Measurements from ENCODE around the gene CREB5.
A peak's percentile ranks its signal among the peaks of the same experiment; 100 is the strongest.

Gene CREB5

DNA sequence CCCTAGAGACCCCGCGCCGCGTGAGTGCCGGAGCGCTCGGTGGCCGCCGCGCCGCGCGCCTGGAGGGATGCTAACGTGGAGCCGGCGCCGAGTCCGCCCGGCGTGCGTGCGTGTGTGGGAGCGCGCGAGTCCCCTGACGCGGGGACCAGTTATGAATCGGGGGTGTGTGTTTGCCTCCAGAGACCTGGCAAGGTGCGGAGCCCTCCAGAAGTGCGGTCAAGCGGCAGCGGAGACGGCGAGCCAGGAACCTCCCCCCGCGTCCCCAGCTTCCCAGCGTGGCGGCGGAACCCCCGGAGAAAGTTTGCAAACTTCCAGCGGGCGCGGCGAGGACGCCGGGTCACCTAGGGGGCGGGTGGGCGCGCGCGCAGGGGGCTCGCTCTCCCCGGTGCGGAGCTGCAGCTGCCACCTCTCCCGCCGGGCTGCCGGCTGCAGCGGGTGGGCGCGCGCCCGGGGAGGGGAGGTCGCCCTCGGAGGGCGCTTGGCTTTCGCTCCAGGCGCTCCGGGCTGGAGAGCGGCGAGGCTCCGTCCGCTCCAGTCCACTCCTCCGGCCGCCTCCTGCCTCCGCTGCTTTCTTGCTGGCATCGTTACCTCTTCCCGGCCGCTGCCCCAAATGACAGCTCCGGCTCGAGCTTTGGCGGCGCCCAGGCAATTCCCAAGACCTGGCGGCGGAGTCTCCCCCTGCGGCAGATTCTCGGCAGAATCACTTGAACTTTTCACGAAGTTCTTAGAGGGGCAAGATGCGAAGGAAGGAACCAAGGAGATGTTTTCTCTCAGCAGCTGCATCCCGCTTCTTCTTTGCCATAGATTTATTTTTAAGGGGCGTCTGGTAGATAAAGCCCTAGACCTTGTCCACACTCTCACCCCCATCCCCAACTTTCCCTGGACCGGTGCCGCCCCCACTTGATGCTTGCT lies 2.3 kb upstream of the CREB5 start:
- H2AFZ ChIP-seq (ENCODE audit: low read length), result peak overlapping the region; percentile 93
- H3K9me3 ChIP-seq (ENCODE audit: insufficient read depth, low read depth, low read length), result no peaks in the 10 kb centered on the region
- H3K27me3 ChIP-seq (ENCODE audit: insufficient read depth, low read length, poor library complexity, severe bottlenecking), result peaks cover 18% of the 10 kb centered on the region
- peak overlapping the region; percentile 99 for H3K4me2 ChIP-seq (ENCODE audit: low read depth, low read length, poor library complexity, severe bottlenecking)
- H3K9me2 ChIP-seq (replicated peaks; ENCODE audit: low read depth, low read length), result no peaks in the 10 kb centered on the region
- H3F3A ChIP-seq (ENCODE audit: low read depth), result 0 out of 2 replicates have a peak, but pooled peaks cover 4% of the 10 kb centered on the region
- peak overlapping the region; percentile 34 for H3K9ac ChIP-seq (ENCODE audit: low read depth, low read length, poor library complexity, severe bottlenecking)
- no peaks in the 10 kb centered on the region for H3K36me3 ChIP-seq (ENCODE audit: insufficient read depth, low read length)
- TF ChIP-seq, protein P1, sequence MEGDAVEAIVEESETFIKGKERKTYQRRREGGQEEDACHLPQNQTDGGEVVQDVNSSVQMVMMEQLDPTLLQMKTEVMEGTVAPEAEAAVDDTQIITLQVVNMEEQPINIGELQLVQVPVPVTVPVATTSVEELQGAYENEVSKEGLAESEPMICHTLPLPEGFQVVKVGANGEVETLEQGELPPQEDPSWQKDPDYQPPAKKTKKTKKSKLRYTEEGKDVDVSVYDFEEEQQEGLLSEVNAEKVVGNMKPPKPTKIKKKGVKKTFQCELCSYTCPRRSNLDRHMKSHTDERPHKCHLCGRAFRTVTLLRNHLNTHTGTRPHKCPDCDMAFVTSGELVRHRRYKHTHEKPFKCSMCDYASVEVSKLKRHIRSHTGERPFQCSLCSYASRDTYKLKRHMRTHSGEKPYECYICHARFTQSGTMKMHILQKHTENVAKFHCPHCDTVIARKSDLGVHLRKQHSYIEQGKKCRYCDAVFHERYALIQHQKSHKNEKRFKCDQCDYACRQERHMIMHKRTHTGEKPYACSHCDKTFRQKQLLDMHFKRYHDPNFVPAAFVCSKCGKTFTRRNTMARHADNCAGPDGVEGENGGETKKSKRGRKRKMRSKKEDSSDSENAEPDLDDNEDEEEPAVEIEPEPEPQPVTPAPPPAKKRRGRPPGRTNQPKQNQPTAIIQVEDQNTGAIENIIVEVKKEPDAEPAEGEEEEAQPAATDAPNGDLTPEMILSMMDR (conservative IDR thresholded peaks at IDR 0.05; ENCODE audit: low read length), result no peak
- no peak for TF ChIP-seq EZH2phosphoT487 (IDR thresholded peaks at IDR 0.05; ENCODE audit: borderline replicate concordance)
- no peaks in the 10 kb centered on the region for H4K20me1 ChIP-seq (ENCODE audit: insufficient read depth, low read length, poor library complexity, severe bottlenecking)
- H3K4me1 ChIP-seq (ENCODE audit: insufficient read depth, low read length, poor library complexity, severe bottlenecking), result peaks cover 23% of the 10 kb centered on the region
- H3K79me2 ChIP-seq (ENCODE audit: insufficient read depth, low read length), result no peaks in the 10 kb centered on the region
- H3K4me3 ChIP-seq (ENCODE audit: low read length, poor library complexity, severe bottlenecking), result peak overlapping the region; percentile 74

DNA sequence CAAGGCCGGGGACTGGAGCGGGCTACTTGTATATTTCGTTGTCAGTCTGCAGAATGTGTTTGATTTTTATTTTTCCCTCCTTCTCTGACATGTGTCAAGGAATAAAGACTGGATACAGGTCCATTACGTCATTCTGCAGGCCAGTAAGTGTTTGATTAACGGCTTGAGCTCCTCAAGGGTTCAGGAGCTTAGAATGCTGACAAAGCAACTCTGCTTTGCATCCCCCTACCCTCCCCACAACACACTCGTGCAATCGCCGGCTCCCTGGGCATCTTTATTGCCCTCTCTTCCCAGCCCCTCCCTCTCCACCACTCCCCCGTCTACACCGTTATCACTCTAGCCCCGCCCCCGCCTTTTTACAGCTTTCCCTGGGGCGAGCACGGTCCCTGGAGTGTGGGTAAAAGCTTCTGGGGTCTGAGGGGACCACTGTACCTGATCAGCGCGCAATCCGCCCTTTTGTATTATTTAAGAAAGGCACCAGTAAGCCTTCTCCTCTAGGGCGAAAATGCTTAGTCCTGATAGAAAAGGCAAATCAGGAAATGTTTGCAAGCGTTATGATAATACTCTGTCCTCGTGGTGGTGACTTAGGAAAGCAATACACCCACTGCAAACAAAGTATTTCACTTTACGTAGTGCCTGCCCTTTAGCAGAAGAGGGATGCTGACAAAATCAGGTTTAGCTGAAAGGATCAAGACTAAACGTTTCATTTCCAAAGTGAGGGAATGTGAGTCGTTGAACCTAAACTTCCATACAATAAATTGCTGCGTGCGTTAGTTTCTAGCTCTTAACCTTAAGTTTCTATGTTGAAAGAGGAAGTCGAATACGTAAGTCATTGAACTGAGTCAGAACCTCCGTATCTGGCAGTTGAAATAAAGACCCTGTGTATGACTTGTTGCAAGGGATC lies 1.4 kb upstream of the CREB5 start:
- H3K27me3 ChIP-seq (ENCODE audit: insufficient read depth, low read length, poor library complexity, severe bottlenecking), result peaks cover 18% of the 10 kb centered on the region
- 0 out of 2 replicates have a peak, but pooled peaks cover 4% of the 10 kb centered on the region for H3F3A ChIP-seq (ENCODE audit: low read depth)
- peak overlapping the region; percentile 93 for H2AFZ ChIP-seq (ENCODE audit: low read length)
- H3K9me3 ChIP-seq (ENCODE audit: insufficient read depth, low read depth, low read length), result no peaks in the 10 kb centered on the region
- peaks cover 23% of the 10 kb centered on the region for H3K4me1 ChIP-seq (ENCODE audit: insufficient read depth, low read length, poor library complexity, severe bottlenecking)
- no peaks in the 10 kb centered on the region for H3K79me2 ChIP-seq (ENCODE audit: insufficient read depth, low read length)
- no peaks in the 10 kb centered on the region for H3K9me2 ChIP-seq (replicated peaks; ENCODE audit: low read depth, low read length)
- H3K9ac ChIP-seq (ENCODE audit: low read depth, low read length, poor library complexity, severe bottlenecking), result peak overlapping the region; percentile 40
- H3K36me3 ChIP-seq (ENCODE audit: insufficient read depth, low read length), result no peaks in the 10 kb centered on the region
- H3K4me3 ChIP-seq (ENCODE audit: low read length, poor library complexity, severe bottlenecking), result peak overlapping the region; percentile 74
- no peaks in the 10 kb centered on the region for H4K20me1 ChIP-seq (ENCODE audit: insufficient read depth, low read length, poor library complexity, severe bottlenecking)
- TF ChIP-seq, protein P1 (conservative IDR thresholded peaks at IDR 0.05; ENCODE audit: low read length), result no peak
- no peak for TF ChIP-seq EZH2phosphoT487 (IDR thresholded peaks at IDR 0.05; ENCODE audit: borderline replicate concordance)
- H3K4me2 ChIP-seq (ENCODE audit: low read depth, low read length, poor library complexity, severe bottlenecking), result peak overlapping the region; percentile 99

- Histone ChIP-seq H4K20me1 (ENCODE audit: insufficient read depth, low read length, poor library complexity, severe bottlenecking) (no peaks in the 10 kb centered on the region), H3K4me1 (ENCODE audit: insufficient read depth, low read length, poor library complexity, severe bottlenecking) (peaks cover 23% of the 10 kb centered on the region), H3K36me3 (ENCODE audit: insufficient read depth, low read length) (no peaks in the 10 kb centered on the region), H3K9me2 (replicated peaks; ENCODE audit: low read depth, low read length) (no peaks in the 10 kb centered on the region), H3F3A (ENCODE audit: low read depth) (no peaks in the 10 kb centered on the region), H3K4me2 (ENCODE audit: low read depth, low read length, poor library complexity, severe bottlenecking) (no peak overlapping the region), H3K9ac (ENCODE audit: low read depth, low read length, poor library complexity, severe bottlenecking) (no peak overlapping the region), H3K9me3 (ENCODE audit: insufficient read depth, low read depth, low read length) (no peaks in the 10 kb centered on the region), H2AFZ (ENCODE audit: low read length) (0 out of 2 replicates have a peak overlapping the region, but pooled peaks have one; percentile 8), H3K27me3 (ENCODE audit: insufficient read depth, low read length, poor library complexity, severe bottlenecking) (peaks cover 18% of the 10 kb centered on the region), H3K4me3 (ENCODE audit: low read length, poor library complexity, severe bottlenecking) (no peak overlapping the region), H3K79me2 (ENCODE audit: insufficient read depth, low read length) (no peaks in the 10 kb centered on the region)
- no peak for TF ChIP-seq EZH2phosphoT487 (IDR thresholded peaks at IDR 0.05; ENCODE audit: borderline replicate concordance)
- TF ChIP-seq, protein P1 (conservative IDR thresholded peaks at IDR 0.05; ENCODE audit: low read length), result no peak
These were observed 693 bp downstream of the CREB5 start for GRCh38 chr7:28413011-28413410.

Data from Loucy (cell line).